ENCODE data around the gene TOP1.

The TOP1 gene

GRCh38 chr20:41165001-41165882 is 136.6 kb downstream of the TOP1 start:
- Histone ChIP-seq H3K36me3 (ENCODE audit: control insufficient read depth, low read length) (peaks cover 78% of the 10 kb centered on the region), H3F3A (ENCODE audit: control insufficient read depth, insufficient read depth) (no peaks in the 10 kb centered on the region), H3K27me3 (ENCODE audit: control insufficient read depth, low read length) (no peaks in the 10 kb centered on the region), H3K4me3 (ENCODE audit: low read length) (no peak overlapping the region), H3K9me3 (ENCODE audit: control insufficient read depth, insufficient read depth, low read length) (no peaks in the 10 kb centered on the region), H3K4me1 (ENCODE audit: control insufficient read depth, low read length) (no peaks in the 10 kb centered on the region), H4K20me1 (ENCODE audit: control insufficient read depth, insufficient read depth, low read depth, low read length) (no peaks in the 10 kb centered on the region), H3K79me2 (ENCODE audit: control insufficient read depth, low read length) (no peaks in the 10 kb centered on the region), H3K9me2 (replicated peaks; ENCODE audit: control insufficient read depth, low read length) (no peaks in the 10 kb centered on the region), H3K4me2 (ENCODE audit: low read length) (no peak overlapping the region), H3K27ac (ENCODE audit: low read depth, low read length) (no peak overlapping the region)
- no peak for TF ChIP-seq EZH2phosphoT487 (IDR thresholded peaks at IDR 0.05; ENCODE audit: borderline replicate concordance, low read length)
- TF ChIP-seq CTCF (IDR thresholded peaks at IDR 0.05; ENCODE audit: low read depth, low read length, poor library complexity, severe bottlenecking): no peak

GRCh38 chr20:41166201-41167117 is 137.8 kb downstream of the TOP1 start:
- no peak overlapping the region for H3K27ac ChIP-seq (ENCODE audit: low read depth, low read length)
- H3K4me2 ChIP-seq (ENCODE audit: low read length): no peak overlapping the region
- peaks cover 78% of the 10 kb centered on the region for H3K36me3 ChIP-seq (ENCODE audit: control insufficient read depth, low read length)
- no peak overlapping the region for H3K4me3 ChIP-seq (ENCODE audit: low read length)
- H4K20me1 ChIP-seq (ENCODE audit: control insufficient read depth, insufficient read depth, low read depth, low read length): no peaks in the 10 kb centered on the region
- no peaks in the 10 kb centered on the region for H3K9me2 ChIP-seq (replicated peaks; ENCODE audit: control insufficient read depth, low read length)
- no peaks in the 10 kb centered on the region for H3K79me2 ChIP-seq (ENCODE audit: control insufficient read depth, low read length)
- no peaks in the 10 kb centered on the region for H3K4me1 ChIP-seq (ENCODE audit: control insufficient read depth, low read length)
- no peak for TF ChIP-seq EZH2phosphoT487 (IDR thresholded peaks at IDR 0.05; ENCODE audit: borderline replicate concordance, low read length)
- no peak for TF ChIP-seq CTCF (IDR thresholded peaks at IDR 0.05; ENCODE audit: low read depth, low read length, poor library complexity, severe bottlenecking)
- H3K27me3 ChIP-seq (ENCODE audit: control insufficient read depth, low read length): no peaks in the 10 kb centered on the region
- H3K9me3 ChIP-seq (ENCODE audit: control insufficient read depth, insufficient read depth, low read length): no peaks in the 10 kb centered on the region
- no peaks in the 10 kb centered on the region for H3F3A ChIP-seq (ENCODE audit: control insufficient read depth, insufficient read depth)

GRCh38 chr20:41167118-41167470 is 138.5 kb downstream of the TOP1 start:
- H3K79me2 ChIP-seq (ENCODE audit: control insufficient read depth, low read length): no peaks in the 10 kb centered on the region
- no peaks in the 10 kb centered on the region for H3K27me3 ChIP-seq (ENCODE audit: control insufficient read depth, low read length)
- H3K27ac ChIP-seq (ENCODE audit: low read depth, low read length): no peak overlapping the region
- no peaks in the 10 kb centered on the region for H3K9me2 ChIP-seq (replicated peaks; ENCODE audit: control insufficient read depth, low read length)
- H3K4me2 ChIP-seq (ENCODE audit: low read length): no peak overlapping the region
- H4K20me1 ChIP-seq (ENCODE audit: control insufficient read depth, insufficient read depth, low read depth, low read length): no peaks in the 10 kb centered on the region
- no peaks in the 10 kb centered on the region for H3K4me1 ChIP-seq (ENCODE audit: control insufficient read depth, low read length)
- no peaks in the 10 kb centered on the region for H3F3A ChIP-seq (ENCODE audit: control insufficient read depth, insufficient read depth)
- TF ChIP-seq CTCF (IDR thresholded peaks at IDR 0.05; ENCODE audit: low read depth, low read length, poor library complexity, severe bottlenecking): no peak
- no peak for TF ChIP-seq EZH2phosphoT487 (IDR thresholded peaks at IDR 0.05; ENCODE audit: borderline replicate concordance, low read length)
- H3K4me3 ChIP-seq (ENCODE audit: low read length): no peak overlapping the region
- no peaks in the 10 kb centered on the region for H3K9me3 ChIP-seq (ENCODE audit: control insufficient read depth, insufficient read depth, low read length)
- H3K36me3 ChIP-seq (ENCODE audit: control insufficient read depth, low read length): peaks cover 78% of the 10 kb centered on the region
